Endothelial cell of umbilical vein (primary cell): Measurements from ENCODE around the gene LIN7B. TPM values are rescaled to one million over a fixed set of nuclear protein-coding genes. Genes with fewer than 3 reads are reported as not detected.

Experiments
- BruUV-seq: library from RNA; stranded (reverse); fragments of 400-500 nt; replicated peaks from 2 replicates; lab custom pipeline; 2021; lab: Mats Ljungman, UMichigan
- CTCF ChIA-PET: fragments of 300-600, 350-600 bp; sonication (Branson Sonifier 250); formaldehyde crosslinking; loops from one replicate; lab custom pipeline; 2021; ENCODE audit warnings: antibody characterized with exemption, inconsistent platforms; lab: Charles Lee
- POLR2A ChIA-PET: fragments of 300-600, 350-600 bp; sonication (Branson Sonifier 250); formaldehyde crosslinking; loops from one replicate; lab custom pipeline; 2021; ENCODE audit warnings: antibody characterized with exemption, inconsistent platforms; lab: Charles Lee
- DNase-seq: peaks from one replicate; pipeline ENCODE4 v3.0.0-alpha.2; 2011; ENCODE audit warnings: low read depth, low spot score
- FAIRE-seq: peaks from 2 replicates; lab custom pipeline; 2011; peaks lifted over from hg19 to GRCh38; lab: Jason Lieb, UNC
- H2AFZ ChIP-seq: 2 replicates; pipeline ENCODE4 v1.6.0; 2012; ENCODE audit warnings: low read depth, low read length, control low read depth, inconsistent platforms
- H3K27ac ChIP-seq: 2 replicates; pipeline ENCODE4 v1.5.1; 2011; ENCODE audit warnings: low read depth, mild to moderate bottlenecking, control low read depth, low read length, moderate library complexity; ENCODE audit not compliant: insufficient read depth
- H3K27me3 ChIP-seq, 2 experiments: 2 replicates each; pipeline versions ENCODE4 v1.6.0 to v1.6.1; 2011; ENCODE audit warnings: low read length in 2 of 2, mixed read lengths in 1 of 2; ENCODE audit not compliant: control insufficient read depth in 2 of 2, insufficient read depth in 2 of 2
- H3K36me3 ChIP-seq, 2 experiments: 2 replicates in 1 of 2; 3 replicates in 1 of 2; pipeline ENCODE4 v1.5.1; 2011; ENCODE audit warnings: low read length in 2 of 2, mild to moderate bottlenecking in 1 of 2, moderate library complexity in 1 of 2; ENCODE audit not compliant: control insufficient read depth in 2 of 2, insufficient read depth in 2 of 2; ENCODE audit errors: extremely low read depth in 1 of 2
- H3K4me1 ChIP-seq: 3 replicates; pipeline ENCODE4 v1.5.1; 2011; ENCODE audit warnings: mild to moderate bottlenecking, low read length; ENCODE audit not compliant: control insufficient read depth, insufficient read depth; ENCODE audit errors: extremely low read depth
- H3K4me2 ChIP-seq: 2 replicates; pipeline ENCODE4 v1.6.1; 2011; ENCODE audit warnings: low read length, control low read depth, mixed read lengths; ENCODE audit not compliant: insufficient read depth
- H3K4me3 ChIP-seq, 3 experiments: fragments of 200-600 bp in 1 of 3; sonication (generic), shearing (Covaris generic) in 1 of 3; replicated peaks in 1 of 3; 2 replicates each; pipeline ENCODE4 v1.5.1; 2011 to 2016; ENCODE audit warnings: control low read depth in 3 of 3, low read length in 3 of 3, mild to moderate bottlenecking in 2 of 3, inconsistent platforms in 1 of 3, low read depth in 1 of 3, moderate library complexity in 1 of 3; ENCODE audit not compliant: insufficient read depth in 1 of 3
- H3K79me2 ChIP-seq: 2 replicates; pipeline ENCODE4 v1.6.0; 2012; ENCODE audit warnings: low read length, inconsistent platforms; ENCODE audit not compliant: control insufficient read depth, insufficient read depth
- H3K9ac ChIP-seq: replicated peaks from 2 replicates; pipeline ENCODE3; 2011; ENCODE audit warnings: low read length, control low read depth; ENCODE audit not compliant: insufficient read depth; ENCODE audit errors: extremely low read depth
- H3K9me1 ChIP-seq: replicated peaks from 3 replicates; pipeline ENCODE4 v1.6.0; 2011; ENCODE audit warnings: mild to moderate bottlenecking, low read length; ENCODE audit not compliant: control insufficient read depth, insufficient read depth; ENCODE audit errors: extremely low read depth
- H3K9me3 ChIP-seq: replicated peaks from 2 replicates; pipeline ENCODE4 v1.5.1; 2012; ENCODE audit warnings: low read length, inconsistent platforms; ENCODE audit not compliant: control insufficient read depth, insufficient read depth
- H4K20me1 ChIP-seq: replicated peaks from 2 replicates; pipeline ENCODE3; 2011; ENCODE audit warnings: mild to moderate bottlenecking, low read length; ENCODE audit not compliant: control insufficient read depth, insufficient read depth; ENCODE audit errors: extremely low read depth
- EZH2 ChIP-seq: IDR thresholded peaks from 2 replicates; pipeline ENCODE4 v1.6.1; 2012; ENCODE audit warnings: borderline replicate concordance, low read depth, mild to moderate bottlenecking, moderate library complexity, low read length, inconsistent platforms; ENCODE audit not compliant: severe bottlenecking
- FOS ChIP-seq: IDR thresholded peaks from 2 replicates; pipeline ENCODE4 v1.6.1; 2011; ENCODE audit warnings: mild to moderate bottlenecking, low read length, moderate library complexity, borderline replicate concordance; ENCODE audit not compliant: insufficient read depth
- GATA2 ChIP-seq: IDR thresholded peaks from 2 replicates; pipeline ENCODE4 v1.7.0; 2011; ENCODE audit warnings: low read depth, mild to moderate bottlenecking, moderate library complexity, mixed read lengths, low read length; ENCODE audit not compliant: insufficient read length, insufficient read depth
- JUN ChIP-seq: IDR thresholded peaks from 2 replicates; pipeline ENCODE4 v1.6.1; 2011; ENCODE audit warnings: borderline replicate concordance, low read depth; ENCODE audit not compliant: insufficient read length, insufficient read depth
- MYC ChIP-seq: IDR thresholded peaks from one replicate; pipeline ENCODE4 v1.6.1; 2011; ENCODE audit warnings: mild to moderate bottlenecking, low read depth, low read length
- POLR2A ChIP-seq: IDR thresholded peaks from 2 replicates; pipeline ENCODE4 v1.6.1; 2012; ENCODE audit warnings: low read depth, mild to moderate bottlenecking, control low read depth, low read length
- POLR2AphosphoS5 ChIP-seq: IDR thresholded peaks from 2 replicates; pipeline ENCODE4 v1.6.1; 2012; ENCODE audit warnings: low read depth, mild to moderate bottlenecking, control low read depth, low read length, moderate library complexity; ENCODE audit not compliant: insufficient read depth
- dilution Hi-C: fragments of 300-500 bp; cut with MboI; formaldehyde crosslinking; loops from one replicate; pipeline ENCODE4 v1.15.0; 2019; ENCODE audit warnings: low sequenced_read_pairs; ENCODE audit not compliant: extremely low pct_ligation_motif_present
- intact Hi-C: fragments of 100-400 bp; cut with micrococcal nuclease; formaldehyde crosslinking; loops from one replicate; pipeline ENCODE4 v1.10.0; 2022
- polyA plus RNA-seq, 4 experiments: library from polyadenylated mRNA; depleted of rRNA in 3 of 4; stranded (reverse) in 3 of 4; unstranded in 1 of 4; fragments of >200 nt; gene quantifications; 2 replicates each; pipeline versions ENCODE4 v1.2.1 to v1.2.3, GENCODE V29; 2011 to 2012; ENCODE audit warnings: missing spikeins in 1 of 4
- total RNA-seq: library from RNA; stranded (reverse); gene quantifications from 2 replicates; pipeline ENCODE4 v1.2.3, GENCODE V29; 2021
- TF ChIP-seq, protein P1 (sequence below): IDR thresholded peaks from 2 replicates; pipeline ENCODE4 v1.6.1; 2011; ENCODE audit not compliant: insufficient read depth, insufficient read length
- TF ChIP-seq, protein P2 (sequence below), 2 donors: IDR thresholded peaks; 1 replicate in 1 of 2; 2 replicates in 1 of 2; pipeline ENCODE4 v1.5.1; 2011; ENCODE audit warnings: low read length in 2 of 2, mild to moderate bottlenecking in 2 of 2, moderate library complexity in 2 of 2, control low read depth in 1 of 2, inconsistent platforms in 1 of 2, low read depth in 1 of 2; ENCODE audit not compliant: insufficient read depth in 1 of 2; ENCODE audit errors: extremely low read depth in 1 of 2

LIN7B gene
- total and polyA plus RNA-seq, 2 donors (not counting 3 experiments of a cell fraction or from before 2014, with no cell fraction given): 2.2 to 4.2 TPM

DNA sequence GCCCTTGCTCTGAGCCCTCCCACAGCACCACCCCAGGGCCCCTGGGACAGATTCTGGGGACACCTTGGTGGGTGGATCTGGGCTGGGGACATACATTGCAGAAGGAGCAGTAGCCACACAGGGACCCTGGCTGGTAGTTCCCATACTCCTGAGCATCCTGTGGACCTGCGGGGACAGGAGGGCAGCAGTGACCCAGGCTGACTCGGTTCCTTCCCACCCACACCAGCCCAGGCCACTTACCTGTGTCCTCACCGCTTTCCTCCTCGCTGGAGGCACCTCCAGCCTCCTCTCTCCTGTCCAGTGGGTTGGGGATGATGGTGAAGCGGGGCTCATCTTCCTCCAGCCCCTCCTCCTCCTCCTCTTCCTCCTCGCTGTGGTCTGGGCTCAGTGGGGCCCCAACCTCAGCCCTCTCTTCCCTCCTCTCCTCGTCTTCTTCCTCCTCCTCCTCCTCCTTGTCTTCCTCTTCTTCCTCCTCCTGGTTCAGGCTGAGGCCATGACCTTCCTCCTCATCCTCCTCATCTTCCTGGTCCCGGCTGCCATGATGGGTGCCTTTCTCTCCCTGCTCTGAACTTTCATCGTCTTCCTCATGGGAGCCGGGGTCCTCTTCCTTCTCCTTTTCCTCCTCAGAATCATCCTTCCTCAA is 39.1 kb downstream of the LIN7B start:
- intact Hi-C loops: loop anchor here (10.0 kb wide), 1 partner anchor 158 kb away; the partner anchor contains the start of genes GYS1 and RUVBL2
- no peak overlapping the region for H3K4me2 ChIP-seq

More for the DNA sequence above, 39.1 kb downstream of the LIN7B start:
- H4K20me1 ChIP-seq: no peaks in the 10 kb centered on the region
- no TSS peak for BruUV-seq
- no peak overlapping the region for H3K9ac ChIP-seq
- H3K79me2 ChIP-seq: no peaks in the 10 kb centered on the region
- H3K9me3 ChIP-seq: no peaks in the 10 kb centered on the region
- H2AFZ ChIP-seq: no peak overlapping the region
- no peak for DNase-seq
- no peak overlapping the region for H3K4me3 ChIP-seq
- dilution Hi-C loops: no loop called here
- no peaks in the 10 kb centered on the region for H3K36me3 ChIP-seq
- no peak for FAIRE-seq
- no peaks in the 10 kb centered on the region for H3K9me1 ChIP-seq
- TF ChIP-seq EZH2 (no peak), POLR2AphosphoS5 (no peak), GATA2 (no peak), MYC (no peak), POLR2A (no peak), JUN (no peak), FOS (no peak)
- TF ChIP-seq, protein P1, sequence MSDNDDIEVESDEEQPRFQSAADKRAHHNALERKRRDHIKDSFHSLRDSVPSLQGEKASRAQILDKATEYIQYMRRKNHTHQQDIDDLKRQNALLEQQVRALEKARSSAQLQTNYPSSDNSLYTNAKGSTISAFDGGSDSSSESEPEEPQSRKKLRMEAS: no peak
- TF ChIP-seq, protein P2, sequence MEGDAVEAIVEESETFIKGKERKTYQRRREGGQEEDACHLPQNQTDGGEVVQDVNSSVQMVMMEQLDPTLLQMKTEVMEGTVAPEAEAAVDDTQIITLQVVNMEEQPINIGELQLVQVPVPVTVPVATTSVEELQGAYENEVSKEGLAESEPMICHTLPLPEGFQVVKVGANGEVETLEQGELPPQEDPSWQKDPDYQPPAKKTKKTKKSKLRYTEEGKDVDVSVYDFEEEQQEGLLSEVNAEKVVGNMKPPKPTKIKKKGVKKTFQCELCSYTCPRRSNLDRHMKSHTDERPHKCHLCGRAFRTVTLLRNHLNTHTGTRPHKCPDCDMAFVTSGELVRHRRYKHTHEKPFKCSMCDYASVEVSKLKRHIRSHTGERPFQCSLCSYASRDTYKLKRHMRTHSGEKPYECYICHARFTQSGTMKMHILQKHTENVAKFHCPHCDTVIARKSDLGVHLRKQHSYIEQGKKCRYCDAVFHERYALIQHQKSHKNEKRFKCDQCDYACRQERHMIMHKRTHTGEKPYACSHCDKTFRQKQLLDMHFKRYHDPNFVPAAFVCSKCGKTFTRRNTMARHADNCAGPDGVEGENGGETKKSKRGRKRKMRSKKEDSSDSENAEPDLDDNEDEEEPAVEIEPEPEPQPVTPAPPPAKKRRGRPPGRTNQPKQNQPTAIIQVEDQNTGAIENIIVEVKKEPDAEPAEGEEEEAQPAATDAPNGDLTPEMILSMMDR (IDR thresholded peaks at IDR 0.05; ENCODE audit: extremely low read depth in 1 of 2, insufficient read depth in 1 of 2, low read depth in 1 of 2, low read length in 2 of 2): no peak
- no peak overlapping the region for H3K27ac ChIP-seq
- peaks cover 23% of the 10 kb centered on the region for H3K4me1 ChIP-seq
- ChIA-PET CTCF (interaction anchor here (1.0 kb wide), 1 partner anchor 45 kb away, joined by 3 read pairs; no protein-coding TSS in a partner anchor), POLR2A (no interaction called here)
- peaks cover 0 to 4% of the 10 kb centered on the region in 2 experiments for H3K27me3 ChIP-seq
